ENCODE results near the gene KMT2D. TPM values are rescaled to one million over a fixed set of nuclear protein-coding genes. Genes with fewer than 3 reads are reported as not detected.

KMT2D gene
- total and polyA plus RNA-seq, 2 of the 8 experiments (the other 6 are each of a cell fraction or from before 2014, with no cell fraction given), result 9.1 to 86.3 TPM

DNA sequence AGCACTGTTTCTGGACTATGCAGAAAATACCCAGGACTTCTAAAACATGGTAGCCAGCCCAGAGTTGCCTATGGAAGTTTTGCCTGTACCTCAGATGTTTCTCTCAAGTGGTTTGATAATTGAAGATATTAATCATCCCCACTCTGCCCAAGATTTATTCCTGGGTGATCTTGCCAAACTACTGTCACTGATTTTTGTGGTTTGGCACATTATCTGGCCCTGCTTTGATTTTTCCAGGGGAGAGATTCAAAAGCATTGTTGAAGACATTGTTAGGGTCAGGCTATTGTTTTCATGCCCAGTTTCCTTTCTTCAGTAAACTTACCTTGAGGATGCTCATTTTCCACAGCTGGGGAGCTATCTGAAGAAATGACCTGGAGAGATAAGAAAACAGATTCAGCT lies 47.9 kb downstream of the KMT2D start:
- H3K4me3 ChIP-seq (ENCODE audit: extremely low read depth in 1 of 4, insufficient read depth in 2 of 4, low read depth in 3 of 4, low read length in 4 of 4), result no peak overlapping the region
- no peak overlapping the region for H2BK15ac ChIP-seq (ENCODE audit: low read length)
- no peak overlapping the region for H2AFZ ChIP-seq (ENCODE audit: low read length)
- H4K91ac ChIP-seq (replicated peaks; ENCODE audit: insufficient read length, low read length), result no peak overlapping the region
- peaks cover 0 to 2% (median 0%) of the 10 kb centered on the region in 4 experiments; a peak in 1 of 7 replicates for H3K4me1 ChIP-seq (replicated peaks in 1 of 4; ENCODE audit: control insufficient read depth in 3 of 4, insufficient read depth in 4 of 4, low read length in 3 of 4)
- H3K27me3 ChIP-seq (replicated peaks in 1 of 4; ENCODE audit: control insufficient read depth in 3 of 4, extremely low read depth in 1 of 4, insufficient read depth in 3 of 4, low read length in 3 of 4), result no peaks in the 10 kb centered on the region
- H3K27ac ChIP-seq (ENCODE audit: low read depth, low read length), result no peak overlapping the region
- H3K18ac ChIP-seq (ENCODE audit: extremely low read depth, low read length), result no peak overlapping the region
- H3K23me2 ChIP-seq (ENCODE audit: low read depth, low read length), result 0 out of 2 replicates have a peak, but pooled peaks cover 2% of the 10 kb centered on the region
- ChIA-PET CTCF (ENCODE audit: partially characterized antibody) (interaction anchor here (0.6 to 11.5 kb wide), 9 partner anchors 14 to 77 kb away, joined by 3 to 207 read pairs (median 4); partner anchors contain the start of genes DDN and WNT1), POLR2A (ENCODE audit: partially characterized antibody) (interaction anchor here (1.3 to 3.0 kb wide), 5 partner anchors 8 to 25 kb away, joined by 3 to 16 read pairs (median 10); no protein-coding TSS in a partner anchor)
- no peak overlapping the region for H3K4ac ChIP-seq (replicated peaks; ENCODE audit: insufficient read length, low read depth, low read length)
- H3K36me3 ChIP-seq (ENCODE audit: control insufficient read depth in 2 of 4, insufficient read depth in 4 of 4, low read length in 3 of 4), result no peaks in the 10 kb centered on the region
- H4K20me1 ChIP-seq (replicated peaks in 1 of 2; ENCODE audit: control insufficient read depth in 1 of 2, insufficient read depth in 2 of 2, low read length in 2 of 2), result no peaks in the 10 kb centered on the region
- H2BK12ac ChIP-seq (ENCODE audit: low read depth, low read length), result no peak overlapping the region
- no peaks in the 10 kb centered on the region for H3K9me3 ChIP-seq (ENCODE audit: insufficient read depth in 2 of 2, low read depth in 1 of 2, low read length in 1 of 2)
- no peak overlapping the region for H3K9ac ChIP-seq (replicated peaks in 1 of 4; ENCODE audit: extremely low read depth in 1 of 4, low read depth in 3 of 4, low read length in 3 of 4)
- H4K5ac ChIP-seq (ENCODE audit: insufficient read length, low read depth, low read length), result no peak overlapping the region
- no peak overlapping the region for H3K14ac ChIP-seq (ENCODE audit: insufficient read length)
- H3K79me2 ChIP-seq (ENCODE audit: control insufficient read depth in 1 of 2, insufficient read depth in 2 of 2, low read length in 2 of 2), result no peaks in the 10 kb centered on the region
- no peak overlapping the region for H2BK5ac ChIP-seq (ENCODE audit: low read depth, low read length)
- no peak overlapping the region for H4K8ac ChIP-seq (ENCODE audit: extremely low read depth, insufficient read depth, low read length)
- no peak overlapping the region for H3K4me2 ChIP-seq (ENCODE audit: insufficient read depth in 1 of 2, low read depth in 2 of 2, low read length in 2 of 2)
- no peaks in the 10 kb centered on the region for H3K79me1 ChIP-seq (ENCODE audit: low read depth, low read length)
- FAIRE-seq (no peak), DNase-seq (ENCODE audit: low read depth in 1 of 2, low spot score in 2 of 2) (no peak)
- no peak overlapping the region for H2BK20ac ChIP-seq (ENCODE audit: low read length)
- no peak overlapping the region for H2BK120ac ChIP-seq (replicated peaks; ENCODE audit: low read depth, low read length)
- no peak overlapping the region for H3K23ac ChIP-seq (ENCODE audit: insufficient read length)
- no peak overlapping the region for H2AK5ac ChIP-seq (ENCODE audit: low read depth, low read length)
- no peak overlapping the region for H3K56ac ChIP-seq (replicated peaks; ENCODE audit: insufficient read length, low read depth, low read length)
- TF ChIP-seq CBX5 (IDR thresholded peaks at IDR 0.05; ENCODE audit: low read depth, low read length) (no peak), USF2 (IDR thresholded peaks at IDR 0.05; ENCODE audit: low read length) (no peak), SP4 (IDR thresholded peaks at IDR 0.05; ENCODE audit: low read length) (no peak), HDAC2 (IDR thresholded peaks at IDR 0.05; ENCODE audit: borderline replicate concordance in 1 of 2, low read depth in 2 of 2, low read length in 2 of 2) (no peak), SIN3A (conservative IDR thresholded peaks at IDR 0.05 in 1 of 2, IDR thresholded peaks at IDR 0.05 in 1 of 2; ENCODE audit: low read depth in 1 of 2, low read length in 2 of 2) (no peak), KDM1A (IDR thresholded peaks at IDR 0.05; ENCODE audit: borderline replicate concordance, low read length) (no peak), RBBP5 (IDR thresholded peaks at IDR 0.05; ENCODE audit: borderline replicate concordance, low read depth, low read length) (no peak), ZNF274 (IDR thresholded peaks at IDR 0.05; ENCODE audit: borderline replicate concordance, extremely low read depth, low read length) (no peak), RXRA (IDR thresholded peaks at IDR 0.05; ENCODE audit: insufficient read depth, low read depth, low read length) (no peak), CHD2 (IDR thresholded peaks at IDR 0.05; ENCODE audit: low read length) (no peak), POLR2A (IDR thresholded peaks at IDR 0.05; ENCODE audit: control extremely low read depth in 1 of 2, low read depth in 2 of 2, low read length in 2 of 2) (no peak)

Measured in H1 (cell line).